HepG2 (cell line): ENCODE measurements around the gene GPS1. TPM values are rescaled to one million over a fixed set of nuclear protein-coding genes. Genes with fewer than 3 reads are reported as not detected.
A peak's percentile ranks its signal among the peaks of the same experiment; 100 is the strongest.

Source experiments
- ARNTL ChIP-seq: sonication (generic); formaldehyde crosslinking; IDR thresholded peaks from 2 replicates; pipeline ENCODE4 v1.4.0; 2020; ENCODE audit warnings: mild to moderate bottlenecking, missing genetic modification reagents
- IKZF1 ChIP-seq: fragments of 450-650 bp; IDR thresholded peaks from 2 replicates; pipeline ENCODE4 v1.7.1; 2016
- JUND ChIP-seq: sonication (generic); formaldehyde crosslinking; IDR thresholded peaks from 2 replicates; pipeline ENCODE4 v1.8.0; 2022; ENCODE audit warnings: mild to moderate bottlenecking, missing genetic modification reagents
- MEIS2 ChIP-seq: sonication (generic); formaldehyde crosslinking; IDR thresholded peaks from 2 replicates; pipeline ENCODE4 v1.9.0; 2021; ENCODE audit warnings: mild to moderate bottlenecking, missing genetic modification reagents
- NFKBIZ ChIP-seq: IDR thresholded peaks from 2 replicates; pipeline ENCODE4 v1.6.1; 2018; ENCODE audit warnings: missing genetic modification reagents, missing compliant biosample characterization
- RBAK ChIP-seq: sonication (generic); formaldehyde crosslinking; IDR thresholded peaks from 2 replicates; pipeline ENCODE4 v1.5.1; 2020; ENCODE audit warnings: mild to moderate bottlenecking, missing genetic modification reagents
- SNRNP70 ChIP-seq: fragments of 200-400 bp; formaldehyde crosslinking; IDR thresholded peaks from 2 replicates; pipeline ENCODE4 v1.6.1; 2017; ENCODE audit warnings: mild to moderate bottlenecking, low read depth, low read length, moderate library complexity
- ZBTB38 ChIP-seq: sonication (generic); formaldehyde crosslinking; IDR thresholded peaks from 2 replicates; pipeline ENCODE4 v1.5.1; 2020; ENCODE audit warnings: mild to moderate bottlenecking, missing genetic modification reagents
- ZNF224 ChIP-seq: sonication (generic); formaldehyde crosslinking; IDR thresholded peaks from 2 replicates; pipeline ENCODE4 v1.5.0; 2020; ENCODE audit warnings: mild to moderate bottlenecking, missing genetic modification reagents
- ZNF275 ChIP-seq: sonication (generic); formaldehyde crosslinking; IDR thresholded peaks from 2 replicates; pipeline ENCODE4 v1.8.0; 2022; ENCODE audit warnings: missing genetic modification reagents, mild to moderate bottlenecking, inconsistent platforms, borderline replicate concordance
- ZNF292 ChIP-seq: sonication (generic); formaldehyde crosslinking; IDR thresholded peaks from 2 replicates; pipeline ENCODE4 v1.8.1; 2022; ENCODE audit warnings: mild to moderate bottlenecking, low read depth, missing genetic modification reagents, borderline replicate concordance
- ZNF766 ChIP-seq: sonication (generic); formaldehyde crosslinking; IDR thresholded peaks from 2 replicates; pipeline ENCODE4 v1.5.0; 2020; ENCODE audit warnings: missing genetic modification reagents, borderline replicate concordance
- ZNF782 ChIP-seq: sonication (generic); formaldehyde crosslinking; IDR thresholded peaks from 2 replicates; pipeline ENCODE4 v1.4.0; 2020; ENCODE audit warnings: missing genetic modification reagents, mild to moderate bottlenecking, borderline replicate concordance
- polyA plus RNA-seq, 8 experiments: library from polyadenylated mRNA; depleted of rRNA in 3 of 8; stranded (reverse) in 7 of 8; unstranded in 1 of 8; fragments of >200 nt; fragmentation: Illumina TruSeq in 4 of 8; extraction: Trizol in 4 of 8; gene quantifications; 2 replicates each; pipeline versions ENCODE4 v1.2.1 to v1.2.3, GENCODE V29; 2011 to 2016; ENCODE audit warnings: low read depth in 4 of 8, missing spikeins in 1 of 8, mixed read lengths in 1 of 8; ENCODE audit not compliant: insufficient read depth in 1 of 8
- total RNA-seq, 5 experiments: library from RNA; depleted of rRNA; stranded (reverse); fragments of >200 nt; fragmentation: Illumina TruSeq; extraction: Trizol; gene quantifications; 2 replicates each; pipeline ENCODE4 v1.2.3, GENCODE V29; 2016; ENCODE audit warnings: low read depth in 1 of 5
- TF ChIP-seq, protein P1 (sequence below): sonication (generic); formaldehyde crosslinking; IDR thresholded peaks from 2 replicates; pipeline ENCODE4 v1.8.0; 2022; ENCODE audit warnings: mild to moderate bottlenecking, missing genetic modification reagents
- TF ChIP-seq, protein P2 (sequence below): sonication (generic); formaldehyde crosslinking; IDR thresholded peaks from 2 replicates; pipeline ENCODE4 v1.5.0; 2020; ENCODE audit warnings: mild to moderate bottlenecking, missing genetic modification reagents
- TF ChIP-seq, protein P3 (sequence below): IDR thresholded peaks from 2 replicates; pipeline ENCODE4 v1.6.1; 2016; ENCODE audit warnings: low read depth, control low read depth
- TF ChIP-seq, protein P4 (sequence below): sonication (generic); formaldehyde crosslinking; IDR thresholded peaks from 2 replicates; pipeline ENCODE4 v1.5.0; 2020; ENCODE audit warnings: mild to moderate bottlenecking, missing genetic modification reagents, borderline replicate concordance

GPS1 gene
- total and polyA plus RNA-seq, 2 of the 13 experiments (the other 11 are each of a cell fraction or from before 2014, with no cell fraction given), result 124 to 128 TPM

DNA sequence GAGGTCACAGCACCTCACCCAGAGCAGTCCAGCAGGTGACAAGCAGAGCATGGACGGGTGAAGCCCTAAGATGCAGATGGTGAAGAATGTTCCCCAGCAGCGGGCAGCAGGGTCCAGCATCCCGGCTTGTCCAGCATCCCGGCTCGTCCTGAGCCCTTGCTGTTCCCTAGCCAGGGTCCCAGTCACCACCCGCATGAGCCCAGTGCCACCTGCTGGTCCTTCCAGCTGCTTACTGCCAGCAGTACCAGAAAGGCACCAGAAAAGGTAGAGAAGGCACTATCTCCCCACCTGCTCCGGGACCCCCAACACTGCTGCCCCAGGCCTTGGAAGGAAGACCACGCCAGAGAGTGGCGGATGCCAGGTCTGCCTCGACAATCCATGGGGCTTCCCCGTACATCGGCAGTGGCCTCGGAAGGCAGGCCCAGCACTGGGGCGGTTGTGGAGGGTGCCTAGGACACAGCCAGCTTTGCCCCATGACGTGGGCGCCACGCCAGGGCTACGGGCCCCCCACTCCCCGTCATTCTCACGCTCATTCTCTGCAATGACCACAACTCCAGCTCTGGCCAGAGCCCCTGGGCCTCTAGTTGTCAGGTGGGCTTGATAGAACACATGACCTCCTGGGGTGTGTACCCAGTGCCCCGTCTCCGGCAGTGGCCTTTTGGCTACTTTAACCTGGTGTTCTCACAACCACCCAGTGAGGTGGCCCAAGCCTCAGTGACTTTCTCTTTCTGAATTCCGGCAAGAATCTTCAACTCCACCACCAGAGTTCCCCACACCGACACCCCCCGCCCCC, 30.4 kb upstream of the GPS1 start (continued):
- TF ChIP-seq ZNF766 (0 out of 2 replicates have a peak, but pooled peaks have one; percentile 49), ZNF292 (CRISPR knock-in tag) (no peak), NFKBIZ (CRISPR knock-in tag) (no peak), MEIS2 (CRISPR knock-in tag) (0 out of 2 replicates have a peak, but pooled peaks have one; percentile 37), ZBTB38 (CRISPR knock-in tag) (no peak; the same call in none of the 2 replicates), ZNF782 (CRISPR knock-in tag) (peak; percentile 54; the same call in 1 of the 2 replicates), ZNF275 (CRISPR knock-in tag) (no peak; the same call in 1 of the 2 replicates), ARNTL (CRISPR knock-in tag) (no peak), ZNF224 (CRISPR knock-in tag) (0 out of 2 replicates have a peak, but pooled peaks have one; percentile 13), IKZF1 (no peak), RBAK (CRISPR knock-in tag) (peak; percentile 27; the same call in 1 of the 2 replicates), JUND (CRISPR knock-in tag) (peak; percentile 17; the same call in 1 of the 2 replicates), SNRNP70 (no peak)
- TF ChIP-seq, protein P1, sequence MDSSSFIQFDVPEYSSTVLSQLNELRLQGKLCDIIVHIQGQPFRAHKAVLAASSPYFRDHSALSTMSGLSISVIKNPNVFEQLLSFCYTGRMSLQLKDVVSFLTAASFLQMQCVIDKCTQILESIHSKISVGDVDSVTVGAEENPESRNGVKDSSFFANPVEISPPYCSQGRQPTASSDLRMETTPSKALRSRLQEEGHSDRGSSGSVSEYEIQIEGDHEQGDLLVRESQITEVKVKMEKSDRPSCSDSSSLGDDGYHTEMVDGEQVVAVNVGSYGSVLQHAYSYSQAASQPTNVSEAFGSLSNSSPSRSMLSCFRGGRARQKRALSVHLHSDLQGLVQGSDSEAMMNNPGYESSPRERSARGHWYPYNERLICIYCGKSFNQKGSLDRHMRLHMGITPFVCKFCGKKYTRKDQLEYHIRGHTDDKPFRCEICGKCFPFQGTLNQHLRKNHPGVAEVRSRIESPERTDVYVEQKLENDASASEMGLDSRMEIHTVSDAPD (CRISPR knock-in tag), result peak; percentile 49
- TF ChIP-seq, protein P2, sequence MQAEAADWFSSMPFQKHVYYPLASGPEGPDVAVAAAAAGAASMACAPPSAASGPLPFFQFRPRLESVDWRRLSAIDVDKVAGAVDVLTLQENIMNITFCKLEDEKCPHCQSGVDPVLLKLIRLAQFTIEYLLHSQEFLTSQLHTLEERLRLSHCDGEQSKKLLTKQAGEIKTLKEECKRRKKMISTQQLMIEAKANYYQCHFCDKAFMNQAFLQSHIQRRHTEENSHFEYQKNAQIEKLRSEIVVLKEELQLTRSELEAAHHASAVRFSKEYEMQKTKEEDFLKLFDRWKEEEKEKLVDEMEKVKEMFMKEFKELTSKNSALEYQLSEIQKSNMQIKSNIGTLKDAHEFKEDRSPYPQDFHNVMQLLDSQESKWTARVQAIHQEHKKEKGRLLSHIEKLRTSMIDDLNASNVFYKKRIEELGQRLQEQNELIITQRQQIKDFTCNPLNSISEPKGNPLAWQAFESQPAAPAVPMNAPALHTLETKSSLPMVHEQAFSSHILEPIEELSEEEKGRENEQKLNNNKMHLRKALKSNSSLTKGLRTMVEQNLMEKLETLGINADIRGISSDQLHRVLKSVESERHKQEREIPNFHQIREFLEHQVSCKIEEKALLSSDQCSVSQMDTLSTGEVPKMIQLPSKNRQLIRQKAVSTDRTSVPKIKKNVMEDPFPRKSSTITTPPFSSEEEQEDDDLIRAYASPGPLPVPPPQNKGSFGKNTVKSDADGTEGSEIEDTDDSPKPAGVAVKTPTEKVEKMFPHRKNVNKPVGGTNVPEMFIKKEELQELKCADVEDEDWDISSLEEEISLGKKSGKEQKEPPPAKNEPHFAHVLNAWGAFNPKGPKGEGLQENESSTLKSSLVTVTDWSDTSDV, result no peak
- TF ChIP-seq, protein P3, sequence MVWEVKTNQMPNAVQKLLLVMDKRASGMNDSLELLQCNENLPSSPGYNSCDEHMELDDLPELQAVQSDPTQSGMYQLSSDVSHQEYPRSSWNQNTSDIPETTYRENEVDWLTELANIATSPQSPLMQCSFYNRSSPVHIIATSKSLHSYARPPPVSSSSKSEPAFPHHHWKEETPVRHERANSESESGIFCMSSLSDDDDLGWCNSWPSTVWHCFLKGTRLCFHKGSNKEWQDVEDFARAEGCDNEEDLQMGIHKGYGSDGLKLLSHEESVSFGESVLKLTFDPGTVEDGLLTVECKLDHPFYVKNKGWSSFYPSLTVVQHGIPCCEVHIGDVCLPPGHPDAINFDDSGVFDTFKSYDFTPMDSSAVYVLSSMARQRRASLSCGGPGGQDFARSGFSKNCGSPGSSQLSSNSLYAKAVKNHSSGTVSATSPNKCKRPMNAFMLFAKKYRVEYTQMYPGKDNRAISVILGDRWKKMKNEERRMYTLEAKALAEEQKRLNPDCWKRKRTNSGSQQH (CRISPR knock-in tag), result no peak; the same call in 1 of the 2 replicates
- TF ChIP-seq, protein P4, sequence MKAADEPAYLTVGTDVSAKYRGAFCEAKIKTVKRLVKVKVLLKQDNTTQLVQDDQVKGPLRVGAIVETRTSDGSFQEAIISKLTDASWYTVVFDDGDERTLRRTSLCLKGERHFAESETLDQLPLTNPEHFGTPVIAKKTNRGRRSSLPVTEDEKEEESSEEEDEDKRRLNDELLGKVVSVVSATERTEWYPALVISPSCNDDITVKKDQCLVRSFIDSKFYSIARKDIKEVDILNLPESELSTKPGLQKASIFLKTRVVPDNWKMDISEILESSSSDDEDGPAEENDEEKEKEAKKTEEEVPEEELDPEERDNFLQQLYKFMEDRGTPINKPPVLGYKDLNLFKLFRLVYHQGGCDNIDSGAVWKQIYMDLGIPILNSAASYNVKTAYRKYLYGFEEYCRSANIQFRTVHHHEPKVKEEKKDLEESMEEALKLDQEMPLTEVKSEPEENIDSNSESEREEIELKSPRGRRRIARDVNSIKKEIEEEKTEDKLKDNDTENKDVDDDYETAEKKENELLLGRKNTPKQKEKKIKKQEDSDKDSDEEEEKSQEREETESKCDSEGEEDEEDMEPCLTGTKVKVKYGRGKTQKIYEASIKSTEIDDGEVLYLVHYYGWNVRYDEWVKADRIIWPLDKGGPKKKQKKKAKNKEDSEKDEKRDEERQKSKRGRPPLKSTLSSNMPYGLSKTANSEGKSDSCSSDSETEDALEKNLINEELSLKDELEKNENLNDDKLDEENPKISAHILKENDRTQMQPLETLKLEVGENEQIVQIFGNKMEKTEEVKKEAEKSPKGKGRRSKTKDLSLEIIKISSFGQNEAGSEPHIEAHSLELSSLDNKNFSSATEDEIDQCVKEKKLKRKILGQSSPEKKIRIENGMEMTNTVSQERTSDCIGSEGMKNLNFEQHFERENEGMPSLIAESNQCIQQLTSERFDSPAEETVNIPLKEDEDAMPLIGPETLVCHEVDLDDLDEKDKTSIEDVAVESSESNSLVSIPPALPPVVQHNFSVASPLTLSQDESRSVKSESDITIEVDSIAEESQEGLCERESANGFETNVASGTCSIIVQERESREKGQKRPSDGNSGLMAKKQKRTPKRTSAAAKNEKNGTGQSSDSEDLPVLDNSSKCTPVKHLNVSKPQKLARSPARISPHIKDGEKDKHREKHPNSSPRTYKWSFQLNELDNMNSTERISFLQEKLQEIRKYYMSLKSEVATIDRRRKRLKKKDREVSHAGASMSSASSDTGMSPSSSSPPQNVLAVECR (CRISPR knock-in tag), result peak; percentile 77; the same call in 1 of the 2 replicates
